GM19452 (cell line): ENCODE results near the gene CHDH.

Source experiments
- ATAC-seq: cut with Tn5 transposase; IDR thresholded peaks from one replicate; pipeline ENCODE4 v1.9.1; 2021; ENCODE audit not compliant: unreplicated experiment

Gene CHDH

DNA sequence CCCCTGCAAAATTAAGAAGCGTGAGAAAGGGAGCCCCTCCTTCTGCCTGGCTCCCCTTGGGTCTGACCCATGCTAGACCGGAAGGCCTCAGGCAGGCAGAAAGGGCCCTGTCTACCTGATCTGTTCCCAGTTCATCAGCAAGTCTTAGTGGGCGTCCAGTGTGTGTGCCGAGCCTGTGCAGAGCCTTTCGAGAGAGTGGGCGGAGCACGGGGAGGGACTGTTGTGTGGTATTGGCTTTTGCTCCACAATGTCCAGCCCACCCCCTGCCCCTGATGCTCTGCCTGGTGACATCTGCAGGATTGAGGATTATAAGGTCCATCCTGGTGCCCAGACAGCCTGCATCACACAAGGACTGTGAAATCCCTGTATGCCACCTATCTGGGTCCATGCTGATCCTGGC, 82.9 kb downstream of the CHDH start:
- ATAC-seq: no peak
